AG09319 (cell line): ENCODE data around the gene PRMT9.

Source experiments
- DNase-seq: peaks from one replicate; pipeline ENCODE4 v3.0.0-alpha.2; 2010; ENCODE audit warnings: low read depth; ENCODE audit errors: extremely low read depth
- CTCF ChIP-seq: IDR thresholded peaks from 2 replicates; pipeline ENCODE4 v1.5.1; 2011; ENCODE audit warnings: low read depth, mild to moderate bottlenecking, inconsistent platforms, low read length, moderate library complexity

PRMT9 gene

GRCh38 chr4:147724468-147725201 lies 40.7 kb upstream of the PRMT9 start:
- no peak for TF ChIP-seq CTCF
- no peak for DNase-seq

DNA sequence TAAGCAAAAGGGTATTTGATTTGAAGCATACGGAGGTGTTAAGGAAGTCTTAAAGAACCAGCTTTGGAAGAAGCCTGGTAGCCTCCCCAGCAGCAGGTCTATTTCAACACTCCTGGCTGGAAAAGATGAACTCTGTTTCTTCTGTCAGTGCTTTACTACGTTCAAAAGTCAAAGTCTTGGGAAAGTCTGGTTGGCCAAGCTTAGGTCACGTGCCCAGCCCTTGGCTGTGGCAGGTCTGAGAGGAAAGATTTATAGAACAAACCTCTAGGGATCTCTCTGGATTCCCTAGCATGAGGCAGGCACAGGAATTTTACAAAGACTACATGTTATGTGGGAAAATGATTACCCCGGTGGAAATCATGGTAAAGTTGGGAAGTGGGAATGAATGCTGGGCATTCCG lies 39.4 kb upstream of the PRMT9 start:
- DNase-seq: no peak
- no peak for TF ChIP-seq CTCF

DNA sequence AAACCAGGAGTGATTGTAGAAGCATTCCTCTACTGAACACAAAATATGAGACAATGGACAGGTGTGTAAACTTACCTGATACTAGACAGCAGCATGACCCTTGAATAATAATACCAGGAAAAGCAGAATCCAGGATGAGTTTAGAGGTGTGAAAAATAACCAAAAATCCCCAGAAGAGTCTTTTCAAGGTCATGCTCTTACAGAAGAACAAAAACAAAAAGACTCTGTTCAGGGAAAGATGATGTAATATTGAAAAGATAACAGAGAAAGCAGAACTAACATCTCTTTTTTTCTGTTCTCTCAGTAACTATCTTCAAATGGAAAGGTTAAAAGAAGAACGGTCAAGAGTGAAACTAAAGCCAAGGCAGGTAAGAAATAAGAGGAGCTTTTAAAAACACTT lies 33.9 kb upstream of the PRMT9 start:
- no peak for TF ChIP-seq CTCF
- DNase-seq: no peak

- TF ChIP-seq CTCF: no peak
- DNase-seq: no peak
Measured at GRCh38 chr4:147714575-147715401, 30.8 kb upstream of the PRMT9 start.

GRCh38 chr4:147709999-147710398 lies 26.0 kb upstream of the PRMT9 start:
- no peak for DNase-seq

GRCh38 chr4:147707892-147708672 lies 24.1 kb upstream of the PRMT9 start:
- peak; percentile 88 for TF ChIP-seq CTCF
- no peak for DNase-seq

More at GRCh38 chr4:147709999-147710398, 26.0 kb upstream of the PRMT9 start:
- TF ChIP-seq CTCF: no peak
